Gastrocnemius medialis (tissue), 4 donors: ENCODE measurements around the gene SYPL2. TPM values are rescaled to one million over a fixed set of nuclear protein-coding genes. Genes with fewer than 3 reads are reported as not detected.

Experiments
- ATAC-seq, 2 donors: fragments of 150-250 bp; one replicate each; pipeline ENCODE4 v1.9.1; 2016
- DNase-seq, 2 donors: peaks; one replicate each; pipeline ENCODE4 v3.0.0-alpha.2; 2019
- H3K27ac ChIP-seq, 4 donors: fragments of 200-600 bp; sonication (generic); 1 replicate in 1 of 4; 2 replicates in 3 of 4; pipeline ENCODE4 v1.5.1; 2016 to 2018; ENCODE audit warnings: mild to moderate bottlenecking in 2 of 4, moderate library complexity in 1 of 4
- H3K27me3 ChIP-seq, 3 donors: fragments of 200-600 bp; sonication (generic) in 2 of 3; 1 replicate in 1 of 3; 2 replicates in 2 of 3; pipeline versions ENCODE4 v1.5.1 to v1.6.0; 2016 to 2019; ENCODE audit warnings: mild to moderate bottlenecking in 1 of 3, moderate library complexity in 1 of 3
- H3K36me3 ChIP-seq, 2 donors: fragments of 200-600 bp; sonication (generic) in 1 of 2; one replicate each; pipeline ENCODE4 v1.5.1; 2017 to 2018
- H3K4me1 ChIP-seq, 2 donors: fragments of 200-600 bp; sonication (generic) in 1 of 2; one replicate each; pipeline ENCODE4 v1.5.1; 2016 to 2017; ENCODE audit warnings: mild to moderate bottlenecking in 2 of 2
- H3K4me3 ChIP-seq, 4 donors: fragments of 200-600 bp; sonication (generic) in 3 of 4; 1 replicate in 1 of 4; 2 replicates in 3 of 4; pipeline ENCODE4 v1.5.1; 2016 to 2019; ENCODE audit warnings: mild to moderate bottlenecking in 2 of 4
- H3K9me3 ChIP-seq, 3 donors: fragments of 200-600 bp; sonication (generic) in 2 of 3; 1 replicate in 1 of 3; 2 replicates in 2 of 3; pipeline ENCODE4 v1.5.1; 2016 to 2019
- POLR2A ChIP-seq, 2 donors: fragments of 450-650 bp; IDR thresholded peaks; one replicate each; pipeline ENCODE4 v1.6.1; 2017; ENCODE audit warnings: antibody characterized with exemption in 2 of 2, mild to moderate bottlenecking in 2 of 2, moderate library complexity in 2 of 2
- in situ Hi-C, 4 donors: fragments of 200-750 bp; cut with MboI; loops; one replicate each; pipeline versions ENCODE4 v1.15.0 to v1.8.0; 2017; ENCODE audit warnings: low sequenced_read_pairs in 4 of 4
- intact Hi-C: fragments of 100-400 bp; cut with DNase I; formaldehyde crosslinking; loops from one replicate; pipeline ENCODE4 v1.15.1; 2023; ENCODE audit warnings: low total_unique reads
- total RNA-seq, 4 donors: library from RNA; depleted of rRNA; stranded (reverse); fragments of >200 nt; gene quantifications; one replicate each; pipeline versions ENCODE4 v1.1.0 to v1.2.3, GENCODE V29; 2016
- TF ChIP-seq, protein P1 (sequence below), 5 experiments: fragments of 450-650 bp in 3 of 5; fragments of 200-600 bp in 2 of 5; sonication (generic) in 2 of 5; IDR thresholded peaks in 4 of 5; conservative IDR thresholded peaks in 1 of 5; 1 replicate in 4 of 5; 2 replicates in 1 of 5; pipeline ENCODE4 v1.5.1; 2016 to 2019; ENCODE audit warnings: antibody characterized with exemption in 5 of 5, mild to moderate bottlenecking in 3 of 5, moderate library complexity in 3 of 5

The SYPL2 gene
- total RNA-seq, 4 donors from 2014 or later = 15.7 to 127 (median 83.7) TPM

DNA sequence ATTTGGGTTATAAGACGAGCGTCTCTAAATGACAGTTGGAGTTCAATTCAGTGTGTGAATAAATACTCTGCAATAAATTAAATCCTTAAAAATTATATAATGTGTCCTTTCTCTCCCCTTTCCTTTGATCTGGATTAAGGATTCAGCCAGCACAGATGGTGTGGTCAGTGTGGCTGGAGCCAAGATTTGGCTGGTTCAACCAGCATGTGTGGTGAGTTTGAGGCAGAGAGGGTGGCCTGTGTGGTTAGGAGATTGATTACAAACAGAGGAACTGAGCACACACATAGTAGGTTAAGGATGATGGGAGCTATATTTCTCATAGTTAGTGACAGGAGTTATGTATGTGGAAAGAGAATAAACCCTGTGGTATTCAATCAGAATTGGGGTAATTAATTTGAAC is 57.4 kb downstream of the SYPL2 start:
- TF ChIP-seq, protein P1, sequence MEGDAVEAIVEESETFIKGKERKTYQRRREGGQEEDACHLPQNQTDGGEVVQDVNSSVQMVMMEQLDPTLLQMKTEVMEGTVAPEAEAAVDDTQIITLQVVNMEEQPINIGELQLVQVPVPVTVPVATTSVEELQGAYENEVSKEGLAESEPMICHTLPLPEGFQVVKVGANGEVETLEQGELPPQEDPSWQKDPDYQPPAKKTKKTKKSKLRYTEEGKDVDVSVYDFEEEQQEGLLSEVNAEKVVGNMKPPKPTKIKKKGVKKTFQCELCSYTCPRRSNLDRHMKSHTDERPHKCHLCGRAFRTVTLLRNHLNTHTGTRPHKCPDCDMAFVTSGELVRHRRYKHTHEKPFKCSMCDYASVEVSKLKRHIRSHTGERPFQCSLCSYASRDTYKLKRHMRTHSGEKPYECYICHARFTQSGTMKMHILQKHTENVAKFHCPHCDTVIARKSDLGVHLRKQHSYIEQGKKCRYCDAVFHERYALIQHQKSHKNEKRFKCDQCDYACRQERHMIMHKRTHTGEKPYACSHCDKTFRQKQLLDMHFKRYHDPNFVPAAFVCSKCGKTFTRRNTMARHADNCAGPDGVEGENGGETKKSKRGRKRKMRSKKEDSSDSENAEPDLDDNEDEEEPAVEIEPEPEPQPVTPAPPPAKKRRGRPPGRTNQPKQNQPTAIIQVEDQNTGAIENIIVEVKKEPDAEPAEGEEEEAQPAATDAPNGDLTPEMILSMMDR (IDR thresholded peaks at IDR 0.05 in 4 of 5, conservative IDR thresholded peaks at IDR 0.05 in 1 of 5) = no peak
- no peak for TF ChIP-seq POLR2A (IDR thresholded peaks at IDR 0.05)
- Histone ChIP-seq H3K4me3 (no peak overlapping the region), H3K9me3 (no peaks in the 10 kb centered on the region), H3K36me3 (no peaks in the 10 kb centered on the region), H3K4me1 (no peaks in the 10 kb centered on the region), H3K27ac (no peak overlapping the region), H3K27me3 (no peaks in the 10 kb centered on the region)
- no peak for ATAC-seq
- intact Hi-C loops = no loop called here
- in situ Hi-C loops = no loop called here
- no peak for DNase-seq

DNA sequence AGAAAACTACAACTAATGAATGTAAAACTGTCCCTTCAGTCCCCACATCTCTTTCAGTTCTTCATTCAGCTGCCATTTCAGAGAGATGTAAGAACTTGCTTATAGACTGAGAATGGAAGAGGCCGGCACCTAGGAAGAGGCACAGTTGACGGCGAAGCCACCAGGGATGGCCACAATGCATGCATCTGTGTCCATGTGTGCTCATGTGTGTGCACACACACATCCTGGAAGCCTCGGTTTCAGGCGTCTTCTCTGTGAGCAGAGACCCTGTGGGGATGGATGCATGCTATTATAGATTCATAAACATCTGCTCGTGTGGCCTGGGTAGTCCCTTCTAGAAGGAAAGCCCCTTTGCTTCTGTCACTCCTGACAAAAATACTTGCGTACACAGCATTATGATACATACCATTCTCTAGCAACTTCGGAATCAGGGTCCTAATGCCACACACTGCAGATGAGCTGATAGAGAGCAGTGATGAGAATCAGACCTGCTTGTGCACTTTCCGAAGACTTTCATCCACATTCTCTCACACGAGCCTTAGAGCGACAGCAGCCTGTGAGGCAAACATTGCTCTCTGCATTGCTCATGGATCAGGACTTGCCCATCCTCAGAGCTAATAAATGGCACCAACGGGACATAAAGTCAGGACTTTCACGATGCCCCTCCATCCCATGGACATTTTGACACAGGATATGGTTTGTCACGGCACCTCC is 60.9 kb downstream of the SYPL2 start:
- no peak overlapping the region for H3K4me3 ChIP-seq
- DNase-seq (no peak), ATAC-seq (no peak)
- in situ Hi-C loops (loop anchor here in 1 of 4 donors (25.0 kb wide), 1 partner anchor 240 kb away; the partner anchor contains the start of gene PSRC1), intact Hi-C loops (no loop called here)
- no peak overlapping the region for H3K27ac ChIP-seq
- TF ChIP-seq POLR2A (IDR thresholded peaks at IDR 0.05) = no peak
- TF ChIP-seq, protein P1 (IDR thresholded peaks at IDR 0.05 in 4 of 5, conservative IDR thresholded peaks at IDR 0.05 in 1 of 5) = no peak
- no peaks in the 10 kb centered on the region for H3K36me3 ChIP-seq
- no peaks in the 10 kb centered on the region for H3K9me3 ChIP-seq
- peaks cover 30% of the 10 kb centered on the region in 2 donors for H3K4me1 ChIP-seq
- no peaks in the 10 kb centered on the region for H3K27me3 ChIP-seq

DNA sequence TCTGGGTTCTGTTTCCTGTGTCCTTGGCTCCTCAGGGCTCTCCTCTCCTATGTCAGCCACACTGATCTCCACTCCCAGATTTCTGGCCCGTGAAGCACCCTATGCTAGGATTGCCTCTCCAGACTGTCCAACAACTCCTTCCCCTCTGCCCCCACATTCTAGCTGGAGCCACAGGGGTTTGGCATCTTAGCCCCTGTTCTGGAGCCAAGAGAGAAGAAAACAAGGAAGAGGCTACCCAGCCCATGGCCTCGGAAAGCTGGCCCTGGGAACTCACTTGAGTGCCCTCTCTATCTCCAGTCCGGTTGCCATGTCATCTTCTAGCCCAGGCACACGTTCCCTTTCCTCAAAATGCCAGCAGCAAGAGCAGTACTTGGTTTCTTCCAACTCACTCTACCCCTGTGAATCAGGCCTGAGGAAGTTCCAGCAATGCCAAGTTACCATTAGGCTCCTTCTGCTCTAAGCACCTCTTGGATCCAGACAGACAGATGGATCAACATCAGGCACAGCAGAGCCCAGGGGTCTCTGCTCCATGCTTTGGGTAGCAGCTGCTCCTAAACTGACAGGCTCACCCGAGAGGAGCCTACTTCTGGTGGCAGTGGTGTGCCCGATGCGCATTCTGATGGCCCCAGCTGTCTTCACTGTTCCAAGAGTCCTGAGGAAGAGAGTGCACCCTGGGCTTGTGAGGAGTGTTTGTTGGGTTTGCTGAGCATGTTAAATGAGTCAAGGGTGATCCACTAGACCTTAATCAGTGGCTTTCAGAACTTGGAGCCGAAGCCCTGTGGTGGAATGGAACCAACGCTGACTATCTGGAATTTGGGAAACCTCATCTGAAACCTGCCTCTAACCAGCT is 61.7 kb downstream of the SYPL2 start:
- DNase-seq = peak in 1 of 2 donors; percentile 2

DNA sequence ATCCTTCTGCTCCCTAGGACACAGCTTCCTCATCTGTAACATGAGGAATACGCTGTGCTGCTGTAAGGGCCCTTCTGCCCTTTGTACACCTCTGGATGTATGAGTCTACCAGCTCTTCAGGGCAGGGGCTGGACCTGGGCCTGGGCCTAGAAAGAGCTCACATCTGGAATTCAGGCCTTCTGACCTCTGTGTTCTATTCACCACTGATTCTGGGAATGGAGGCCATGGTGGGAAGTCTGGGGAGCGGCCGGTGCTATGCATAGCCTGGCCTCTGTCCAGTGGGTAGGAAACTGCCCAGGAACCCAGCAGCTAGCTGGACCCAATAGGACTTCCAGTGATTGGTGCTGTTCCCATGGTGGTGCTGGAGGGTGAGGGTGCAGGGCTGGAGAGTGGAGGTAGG is 62.4 kb downstream of the SYPL2 start:
- no peak overlapping the region for H3K4me3 ChIP-seq
- DNase-seq (no peak), ATAC-seq (no peak)
- H3K27me3 ChIP-seq = no peaks in the 10 kb centered on the region
- peak overlapping the region in 2 of 4 donors; percentile 91 to 95 for H3K27ac ChIP-seq
- no peaks in the 10 kb centered on the region for H3K36me3 ChIP-seq
- peaks cover 39 to 41% of the 10 kb centered on the region in 2 donors for H3K4me1 ChIP-seq
- TF ChIP-seq, protein P1 (IDR thresholded peaks at IDR 0.05 in 4 of 5, conservative IDR thresholded peaks at IDR 0.05 in 1 of 5) = no peak
- no peak for TF ChIP-seq POLR2A (IDR thresholded peaks at IDR 0.05)
- intact Hi-C loops = no loop called here
- in situ Hi-C loops = loop anchor here in 1 of 4 donors (25.0 kb wide), 1 partner anchor 241 kb away; the partner anchor contains the start of gene PSRC1
- H3K9me3 ChIP-seq = no peaks in the 10 kb centered on the region

More for the DNA sequence above, 61.7 kb downstream of the SYPL2 start:
- Histone ChIP-seq H3K4me3 (no peak overlapping the region), H3K36me3 (no peaks in the 10 kb centered on the region), H3K9me3 (no peaks in the 10 kb centered on the region), H3K27ac (peak overlapping the region in 1 of 4 donors; percentile 95), H3K4me1 (peaks cover 37 to 38% of the 10 kb centered on the region in 2 donors), H3K27me3 (no peaks in the 10 kb centered on the region)
- no peak for ATAC-seq
- no peak for TF ChIP-seq POLR2A (IDR thresholded peaks at IDR 0.05)
- TF ChIP-seq, protein P1 (IDR thresholded peaks at IDR 0.05 in 4 of 5, conservative IDR thresholded peaks at IDR 0.05 in 1 of 5) = no peak
- intact Hi-C loops (no loop called here), in situ Hi-C loops (loop anchor here in 1 of 4 donors (25.0 kb wide), 1 partner anchor 241 kb away; the partner anchor contains the start of gene PSRC1)
